Fibroblast of lung (primary cell): ENCODE measurements around the gene HIVEP3. TPM values are rescaled to one million over a fixed set of nuclear protein-coding genes. Genes with fewer than 3 reads are reported as not detected.

Experiments
- DNase-seq, 2 donors: peaks; one replicate each; pipeline versions ENCODE4 v3.0.0 to v3.0.0-alpha.2; 2010; ENCODE audit warnings: low read depth in 2 of 2
- H2AFZ ChIP-seq: 2 replicates; pipeline ENCODE4 v1.5.1; 2012; ENCODE audit warnings: low read length, control low read depth, inconsistent platforms
- H3K27ac ChIP-seq: 2 replicates; pipeline ENCODE4 v1.5.1; 2011; ENCODE audit warnings: low read length, control low read depth; ENCODE audit not compliant: insufficient read depth
- H3K27me3 ChIP-seq: 2 replicates; pipeline ENCODE4 v1.5.1; 2011; ENCODE audit warnings: mild to moderate bottlenecking, low read length; ENCODE audit not compliant: control insufficient read depth, insufficient read depth
- H3K36me3 ChIP-seq: 2 replicates; pipeline ENCODE4 v1.5.1; 2011; ENCODE audit warnings: low read length; ENCODE audit not compliant: control insufficient read depth, insufficient read depth
- H3K4me1 ChIP-seq: 2 replicates; pipeline ENCODE4 v1.5.1; 2011; ENCODE audit warnings: low read length; ENCODE audit not compliant: control insufficient read depth, insufficient read depth; ENCODE audit errors: extremely low read depth
- H3K4me2 ChIP-seq: 2 replicates; pipeline ENCODE4 v1.5.1; 2011; ENCODE audit warnings: low read length, control low read depth; ENCODE audit not compliant: insufficient read depth; ENCODE audit errors: extremely low read depth
- H3K4me3 ChIP-seq, 4 experiments: fragments of 200-600 bp in 1 of 4; sonication (generic) in 1 of 4; replicated peaks in 1 of 4; 2 replicates each; pipeline ENCODE4 v1.5.1; 2011 to 2016; ENCODE audit warnings: low read length in 4 of 4, low read depth in 3 of 4, mild to moderate bottlenecking in 3 of 4, control low read depth in 2 of 4, inconsistent platforms in 1 of 4, mixed read lengths in 1 of 4; ENCODE audit not compliant: insufficient read depth in 1 of 4; ENCODE audit errors: control extremely low read depth in 1 of 4
- H3K79me2 ChIP-seq: 2 replicates; pipeline ENCODE4 v1.5.1; 2012; ENCODE audit warnings: mild to moderate bottlenecking, low read length, inconsistent platforms; ENCODE audit not compliant: control insufficient read depth, insufficient read depth
- H3K9ac ChIP-seq: 2 replicates; pipeline ENCODE4 v1.5.1; 2011; ENCODE audit warnings: mild to moderate bottlenecking, low read length, control low read depth; ENCODE audit not compliant: insufficient read depth
- H3K9me3 ChIP-seq: 2 replicates; pipeline ENCODE4 v1.5.1; 2012; ENCODE audit warnings: low read depth, low read length; ENCODE audit not compliant: control insufficient read depth, insufficient read depth
- H4K20me1 ChIP-seq: 2 replicates; pipeline ENCODE4 v1.5.1; 2011; ENCODE audit warnings: low read length; ENCODE audit not compliant: control insufficient read depth, insufficient read depth; ENCODE audit errors: extremely low read depth
- CTCF ChIP-seq, 2 donors: IDR thresholded peaks in 1 of 2; conservative IDR thresholded peaks in 1 of 2; 1 replicate in 1 of 2; 2 replicates in 1 of 2; pipeline ENCODE4 v1.5.1; 2011 to 2012; ENCODE audit warnings: low read length in 2 of 2, control low read depth in 1 of 2, inconsistent platforms in 1 of 2, low read depth in 1 of 2, mild to moderate bottlenecking in 1 of 2
- EZH2 ChIP-seq: IDR thresholded peaks from 2 replicates; pipeline ENCODE4 v1.5.1; 2012; ENCODE audit warnings: low read length, control low read depth, mild to moderate bottlenecking; ENCODE audit errors: missing control alignments
- polyA plus RNA-seq, 2 donors: library from polyadenylated mRNA; depleted of rRNA in 1 of 2; stranded (reverse) in 1 of 2; unstranded in 1 of 2; fragments of >200 nt; gene quantifications; 2 replicates each; pipeline ENCODE4 v1.2.1, GENCODE V29; 2011 to 2012; ENCODE audit warnings: missing spikeins in 1 of 2
- total RNA-seq: library from RNA; depleted of rRNA; stranded (reverse); fragments of >200 nt; gene quantifications from 2 replicates; pipeline ENCODE4 v1.2.1, GENCODE V29; 2014

Gene HIVEP3
- total and polyA plus RNA-seq, 2 donors (not counting 1 experiment from before 2014, with no cell fraction given), result 0.83 to 3.2 TPM

DNA sequence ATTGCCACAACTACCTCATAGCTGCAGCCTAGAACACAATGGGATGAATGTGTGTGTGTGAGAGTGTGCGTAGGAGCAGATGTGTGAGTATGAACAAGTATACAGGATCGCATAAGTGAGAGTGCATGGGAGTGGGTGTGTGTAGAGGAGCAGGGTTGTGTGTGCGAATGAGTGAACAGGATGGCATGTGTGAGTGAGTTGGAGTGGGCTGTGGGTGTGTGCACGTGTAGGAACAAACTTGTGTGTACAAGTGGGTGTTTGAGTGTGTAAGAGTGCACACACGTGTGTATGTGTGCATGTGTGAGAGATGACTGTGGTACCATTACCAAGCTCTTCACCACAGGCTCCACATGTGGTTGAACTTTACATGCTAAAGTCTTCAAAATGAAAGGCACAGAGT, 258.8 kb downstream of the HIVEP3 start:
- no peak for DNase-seq
- Histone ChIP-seq H2AFZ (no peak overlapping the region), H3K9me3 (no peaks in the 10 kb centered on the region), H3K36me3 (no peaks in the 10 kb centered on the region), H3K4me1 (no peaks in the 10 kb centered on the region), H3K27me3 (no peaks in the 10 kb centered on the region), H3K79me2 (no peaks in the 10 kb centered on the region), H3K9ac (no peak overlapping the region), H3K4me3 (no peak overlapping the region), H3K27ac (no peak overlapping the region), H3K4me2 (no peak overlapping the region), H4K20me1 (no peaks in the 10 kb centered on the region)
- TF ChIP-seq CTCF (conservative IDR thresholded peaks at IDR 0.05 in 1 of 2, IDR thresholded peaks at IDR 0.05 in 1 of 2; ENCODE audit: low read depth in 1 of 2, low read length in 2 of 2) (no peak), EZH2 (no peak)

DNA sequence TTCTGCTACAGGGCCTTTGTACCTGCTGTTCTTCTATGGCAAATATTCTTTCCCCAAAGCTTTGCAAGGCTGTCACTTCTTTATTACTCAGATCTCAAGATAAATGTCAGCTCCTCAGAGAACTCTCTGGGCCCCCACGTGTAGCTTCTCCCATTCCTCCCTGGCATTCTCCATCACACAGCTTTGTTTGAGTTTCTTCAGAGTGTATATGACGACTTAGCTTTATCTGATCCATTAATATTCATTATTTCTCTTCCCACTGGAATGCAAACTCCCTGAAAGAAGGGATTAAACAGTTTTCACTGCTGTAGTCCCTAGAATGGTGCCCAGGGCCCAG, 259.6 kb downstream of the HIVEP3 start:
- H3K79me2 ChIP-seq, result no peaks in the 10 kb centered on the region
- no peak overlapping the region for H3K4me3 ChIP-seq
- H3K27ac ChIP-seq, result no peak overlapping the region
- H3K36me3 ChIP-seq, result no peaks in the 10 kb centered on the region
- no peaks in the 10 kb centered on the region for H3K9me3 ChIP-seq
- no peaks in the 10 kb centered on the region for H3K4me1 ChIP-seq
- no peak overlapping the region for H3K9ac ChIP-seq
- no peak overlapping the region for H2AFZ ChIP-seq
- TF ChIP-seq CTCF (conservative IDR thresholded peaks at IDR 0.05 in 1 of 2, IDR thresholded peaks at IDR 0.05 in 1 of 2; ENCODE audit: low read depth in 1 of 2, low read length in 2 of 2) (no peak), EZH2 (no peak)
- no peaks in the 10 kb centered on the region for H4K20me1 ChIP-seq
- H3K27me3 ChIP-seq, result no peaks in the 10 kb centered on the region
- no peak for DNase-seq
- H3K4me2 ChIP-seq, result no peak overlapping the region

GRCh38 chr1:41658431-41659158, 260.1 kb downstream of the HIVEP3 start:
- DNase-seq, result no peak
- no peaks in the 10 kb centered on the region for H4K20me1 ChIP-seq
- H3K79me2 ChIP-seq, result no peaks in the 10 kb centered on the region
- no peak overlapping the region for H3K9ac ChIP-seq
- H3K4me1 ChIP-seq, result no peaks in the 10 kb centered on the region
- no peak overlapping the region for H3K27ac ChIP-seq
- no peaks in the 10 kb centered on the region for H3K27me3 ChIP-seq
- H3K4me2 ChIP-seq, result no peak overlapping the region
- no peaks in the 10 kb centered on the region for H3K36me3 ChIP-seq
- TF ChIP-seq EZH2 (no peak), CTCF (conservative IDR thresholded peaks at IDR 0.05 in 1 of 2, IDR thresholded peaks at IDR 0.05 in 1 of 2; ENCODE audit: low read depth in 1 of 2, low read length in 2 of 2) (no peak)
- no peak overlapping the region for H2AFZ ChIP-seq
- H3K9me3 ChIP-seq, result no peaks in the 10 kb centered on the region
- no peak overlapping the region for H3K4me3 ChIP-seq
